Peyer's patch (tissue), 4 donors: ENCODE measurements around the gene RPS4Y1. TPM values are rescaled to one million over a fixed set of nuclear protein-coding genes. Genes with fewer than 3 reads are reported as not detected.

Source experiments
- DNase-seq, 3 donors: peaks; one replicate each; pipeline ENCODE4 v3.0.0-alpha.2; 2017 to 2019
- H3K27ac ChIP-seq, 4 donors: fragments of 200-600 bp; sonication (generic); one replicate each; pipeline ENCODE4 v1.5.1; 2016 to 2019
- H3K27me3 ChIP-seq, 2 donors: fragments of 200-600 bp; sonication (generic); one replicate each; pipeline ENCODE4 v1.5.1; 2019
- H3K36me3 ChIP-seq, 3 donors: fragments of 200-600 bp; sonication (generic); one replicate each; pipeline ENCODE4 v1.5.1; 2016 to 2019
- H3K4me1 ChIP-seq, 4 donors: fragments of 200-600 bp; sonication (generic); one replicate each; pipeline ENCODE4 v1.5.1; 2016 to 2019
- H3K4me3 ChIP-seq, 4 donors: fragments of 200-600 bp; sonication (generic); 1 replicate in 3 of 4; 2 replicates in 1 of 4; pipeline ENCODE4 v1.5.1; 2016 to 2019; ENCODE audit warnings: mild to moderate bottlenecking in 1 of 4
- H3K9me3 ChIP-seq, 4 donors: fragments of 200-600 bp; sonication (generic); one replicate each; pipeline ENCODE4 v1.5.1; 2016 to 2019; ENCODE audit warnings: mild to moderate bottlenecking in 1 of 4
- CTCF ChIP-seq, 6 experiments: fragments of 450-650 bp in 4 of 6; fragments of 200-600 bp in 2 of 6; sonication (generic) in 1 of 6; IDR thresholded peaks; one replicate each; pipeline ENCODE4 v1.5.1; 2017 to 2019; ENCODE audit warnings: antibody characterized with exemption in 6 of 6, mild to moderate bottlenecking in 3 of 6, moderate library complexity in 1 of 6
- POLR2A ChIP-seq, 2 donors: fragments of 450-650 bp; IDR thresholded peaks; one replicate each; pipeline ENCODE4 v1.5.1; 2017; ENCODE audit warnings: antibody characterized with exemption in 2 of 2, mild to moderate bottlenecking in 2 of 2, moderate library complexity in 2 of 2
- total RNA-seq, 4 donors: library from RNA; depleted of rRNA; stranded (reverse); fragments of >200 nt; gene quantifications; one replicate each; pipeline ENCODE4 v1.1.0, GENCODE V29; 2016

The RPS4Y1 gene
- total RNA-seq, 4 donors from 2014 or later, result 95.1 to 117 TPM; not detected in 2

- no peaks in the 10 kb centered on the region for H3K9me3 ChIP-seq
- no peak overlapping the region for H3K4me3 ChIP-seq
- no peaks in the 10 kb centered on the region for H3K27me3 ChIP-seq
- DNase-seq, result no peak
- H3K36me3 ChIP-seq, result peaks cover 0 to 50% (median 0%) of the 10 kb centered on the region in 3 donors
- H3K27ac ChIP-seq, result no peak overlapping the region
- H3K4me1 ChIP-seq, result no peaks in the 10 kb centered on the region
- no peak for TF ChIP-seq CTCF (IDR thresholded peaks at IDR 0.05)
- TF ChIP-seq POLR2A (IDR thresholded peaks at IDR 0.05), result no peak
Observed at GRCh38 chrY:2849368-2849767, 8.0 kb downstream of the RPS4Y1 start.

GRCh38 chrY:2854145-2854774 is 12.9 kb downstream of the RPS4Y1 start:
- no peaks in the 10 kb centered on the region for H3K27me3 ChIP-seq
- H3K9me3 ChIP-seq, result no peaks in the 10 kb centered on the region
- H3K27ac ChIP-seq, result no peak overlapping the region
- H3K4me1 ChIP-seq, result no peaks in the 10 kb centered on the region
- peaks cover 0 to 16% (median 0%) of the 10 kb centered on the region in 3 donors for H3K36me3 ChIP-seq
- H3K4me3 ChIP-seq, result no peak overlapping the region
- DNase-seq, result no peak
- TF ChIP-seq POLR2A (IDR thresholded peaks at IDR 0.05) (no peak), CTCF (IDR thresholded peaks at IDR 0.05) (no peak)

GRCh38 chrY:2857068-2857467 is 15.7 kb downstream of the RPS4Y1 start:
- no peaks in the 10 kb centered on the region for H3K4me1 ChIP-seq
- no peak for TF ChIP-seq POLR2A (IDR thresholded peaks at IDR 0.05)
- TF ChIP-seq CTCF (IDR thresholded peaks at IDR 0.05), result no peak
- no peaks in the 10 kb centered on the region for H3K9me3 ChIP-seq
- H3K27me3 ChIP-seq, result no peaks in the 10 kb centered on the region
- no peak overlapping the region for H3K27ac ChIP-seq
- no peak for DNase-seq
- H3K36me3 ChIP-seq, result peaks cover 0 to 3% (median 0%) of the 10 kb centered on the region in 3 donors
- no peak overlapping the region for H3K4me3 ChIP-seq

GRCh38 chrY:2857686-2858085 is 16.3 kb downstream of the RPS4Y1 start:
- no peak for DNase-seq
- no peaks in the 10 kb centered on the region for H3K27me3 ChIP-seq
- no peak overlapping the region for H3K4me3 ChIP-seq
- no peaks in the 10 kb centered on the region for H3K4me1 ChIP-seq
- TF ChIP-seq CTCF (IDR thresholded peaks at IDR 0.05), result no peak
- no peak for TF ChIP-seq POLR2A (IDR thresholded peaks at IDR 0.05)
- no peak overlapping the region for H3K27ac ChIP-seq
- peaks cover 0 to 3% (median 0%) of the 10 kb centered on the region in 3 donors for H3K36me3 ChIP-seq
- no peaks in the 10 kb centered on the region for H3K9me3 ChIP-seq

- TF ChIP-seq CTCF (IDR thresholded peaks at IDR 0.05), result no peak
- no peak for TF ChIP-seq POLR2A (IDR thresholded peaks at IDR 0.05)
- H3K4me3 ChIP-seq, result no peak overlapping the region
- no peaks in the 10 kb centered on the region for H3K9me3 ChIP-seq
- no peak overlapping the region for H3K27ac ChIP-seq
- H3K36me3 ChIP-seq, result peaks cover 0 to 14% (median 0%) of the 10 kb centered on the region in 3 donors
- DNase-seq, result no peak
- H3K27me3 ChIP-seq, result no peaks in the 10 kb centered on the region
- no peaks in the 10 kb centered on the region for H3K4me1 ChIP-seq
Observed at GRCh38 chrY:2859782-2860181, 18.4 kb downstream of the RPS4Y1 start.
